Trophoblast cell (in vitro differentiated cells and primary cell): ENCODE measurements around the gene ATM.
"Not testable (repeated sequence)": the region's sequence is repeated elsewhere in the genome, so short reads cannot be mapped to it uniquely, and the experiment has no call there.

Experiments used
- DNase-seq, 2 donors: peaks; one replicate each; pipeline ENCODE4 v3.0.0-alpha.2; 2016
- H2AFZ ChIP-seq: 2 replicates; pipeline ENCODE4 v1.6.1; 2013; ENCODE audit warnings: low read length, moderate library complexity, mild to moderate bottlenecking; ENCODE audit not compliant: insufficient read depth, poor library complexity
- H2AK5ac ChIP-seq: 2 replicates; pipeline ENCODE4 v1.6.1; 2013; ENCODE audit warnings: mild to moderate bottlenecking, low read length
- H2BK120ac ChIP-seq: 2 replicates; pipeline ENCODE4 v1.6.1; 2013; ENCODE audit warnings: low read length, mild to moderate bottlenecking, moderate library complexity; ENCODE audit not compliant: insufficient read depth, poor library complexity
- H2BK12ac ChIP-seq: 2 replicates; pipeline ENCODE4 v1.6.1; 2013; ENCODE audit warnings: mild to moderate bottlenecking, low read length, moderate library complexity
- H2BK5ac ChIP-seq: 2 replicates; pipeline ENCODE4 v1.6.1; 2013; ENCODE audit warnings: low read length, low read depth, moderate library complexity, mild to moderate bottlenecking; ENCODE audit not compliant: poor library complexity
- H3K14ac ChIP-seq: 2 replicates; pipeline ENCODE4 v1.6.1; 2013; ENCODE audit warnings: mild to moderate bottlenecking, low read length
- H3K18ac ChIP-seq: 2 replicates; pipeline ENCODE4 v1.6.1; 2013; ENCODE audit warnings: mild to moderate bottlenecking, low read length
- H3K23ac ChIP-seq: 2 replicates; pipeline ENCODE4 v1.6.1; 2013; ENCODE audit warnings: low read length
- H3K27ac ChIP-seq: 2 replicates; pipeline ENCODE4 v1.5.1; 2013; ENCODE audit warnings: low read depth, mild to moderate bottlenecking, inconsistent platforms, low read length, moderate library complexity
- H3K27me3 ChIP-seq: 2 replicates; pipeline ENCODE4 v1.6.1; 2013; ENCODE audit warnings: inconsistent platforms, mild to moderate bottlenecking, low read length, moderate library complexity; ENCODE audit not compliant: insufficient read depth
- H3K36me3 ChIP-seq, 2 experiments: 1 replicate in 1 of 2; 2 replicates in 1 of 2; pipeline ENCODE4 v1.6.1; 2013; ENCODE audit warnings: low read length in 2 of 2, mild to moderate bottlenecking in 2 of 2, moderate library complexity in 1 of 2; ENCODE audit not compliant: insufficient read depth in 2 of 2, control insufficient read depth in 1 of 2
- H3K4ac ChIP-seq: 2 replicates; pipeline ENCODE4 v1.6.1; 2013; ENCODE audit warnings: low read depth, mild to moderate bottlenecking, low read length, moderate library complexity
- H3K4me1 ChIP-seq, 2 experiments: 1 replicate in 1 of 2; 2 replicates in 1 of 2; pipeline ENCODE4 v1.6.1; 2013; ENCODE audit warnings: low read length in 2 of 2, mild to moderate bottlenecking in 2 of 2, moderate library complexity in 1 of 2; ENCODE audit not compliant: insufficient read depth in 2 of 2, control insufficient read depth in 1 of 2
- H3K4me2 ChIP-seq: 2 replicates; pipeline ENCODE4 v1.6.1; 2013; ENCODE audit warnings: inconsistent platforms, mild to moderate bottlenecking, low read length, moderate library complexity
- H3K4me3 ChIP-seq: 2 replicates; pipeline ENCODE4 v1.5.1; 2013; ENCODE audit warnings: mild to moderate bottlenecking, low read depth, low read length, inconsistent platforms
- H3K79me1 ChIP-seq: one replicate; pipeline ENCODE4 v1.6.1; 2013; ENCODE audit warnings: low read length
- H3K79me2 ChIP-seq: 2 replicates; pipeline ENCODE4 v1.6.1; 2013; ENCODE audit warnings: low read length, mild to moderate bottlenecking; ENCODE audit not compliant: control insufficient read depth, insufficient read depth, poor library complexity
- H3K9ac ChIP-seq: 2 replicates; pipeline ENCODE4 v1.6.1; 2013; ENCODE audit warnings: mild to moderate bottlenecking, low read length
- H3K9me3 ChIP-seq: 2 replicates; pipeline ENCODE4 v1.6.1; 2013; ENCODE audit warnings: low read depth, mild to moderate bottlenecking, control low read depth, inconsistent platforms, low read length; ENCODE audit not compliant: insufficient read depth
- H4K12ac ChIP-seq: 2 replicates; pipeline ENCODE4 v1.6.1; 2013; ENCODE audit warnings: low read depth, mild to moderate bottlenecking, low read length, moderate library complexity
- H4K8ac ChIP-seq: 2 replicates; pipeline ENCODE4 v1.6.1; 2013; ENCODE audit warnings: low read depth, mild to moderate bottlenecking, low read length, moderate library complexity
- H4K91ac ChIP-seq: one replicate; pipeline ENCODE4 v1.6.1; 2013; ENCODE audit warnings: low read depth, mild to moderate bottlenecking, low read length, moderate library complexity
- WGBS: extraction: QIAGEN DNeasy Blood & Tissue Kit; methylation state at CpG from one replicate; pipeline ENCODE4 v1.1.7; 2013; ENCODE audit warnings: missing lambda C conversion rate; ENCODE audit not compliant: insufficient read length, insufficient coverage; ENCODE audit errors: extremely low coverage; 5-methylcytosine and 5-hydroxymethylcytosine counted together

The ATM gene

GRCh38 chr11:108403052-108403451 lies 180.2 kb downstream of the ATM start:
- Histone ChIP-seq H3K4ac (no peak overlapping the region), H3K9ac (no peak overlapping the region), H2BK12ac (no peak overlapping the region), H4K8ac (no peak overlapping the region), H2BK120ac (no peak overlapping the region), H3K4me2 (no peak overlapping the region), H2AK5ac (no peak overlapping the region), H2AFZ (no peak overlapping the region), H2BK5ac (no peak overlapping the region), H3K27ac (no peak overlapping the region), H4K12ac (no peak overlapping the region), H3K4me3 (no peak overlapping the region), H3K9me3 (no peaks in the 10 kb centered on the region), H3K36me3 (no peaks in the 10 kb centered on the region), H3K4me1 (no peaks in the 10 kb centered on the region), H4K91ac (no peak overlapping the region), H3K23ac (no peak overlapping the region), H3K14ac (no peak overlapping the region), H3K79me2 (no peaks in the 10 kb centered on the region), H3K79me1 (no peaks in the 10 kb centered on the region), H3K18ac (no peak overlapping the region), H3K27me3 (no peaks in the 10 kb centered on the region)
- WGBS: no CpG with 5 or more reads among the region's 1 CpG
- DNase-seq: no peak

- no CpG with 5 or more reads among the region's 1 CpG for WGBS
These were observed 182.8 kb downstream of the ATM start for GRCh38 chr11:108405706-108406105.

GRCh38 chr11:108414958-108415357 lies 192.1 kb downstream of the ATM start:
- Histone ChIP-seq H3K27me3 (no peaks in the 10 kb centered on the region), H3K23ac (no peak overlapping the region), H3K4me3 (no peak overlapping the region), H4K8ac (no peak overlapping the region), H3K4me1 (no peaks in the 10 kb centered on the region), H3K27ac (no peak overlapping the region), H2AK5ac (no peak overlapping the region), H3K9me3 (no peaks in the 10 kb centered on the region), H4K91ac (no peak overlapping the region), H3K18ac (no peak overlapping the region), H2AFZ (no peak overlapping the region), H3K14ac (no peak overlapping the region), H2BK120ac (no peak overlapping the region), H2BK5ac (no peak overlapping the region), H4K12ac (no peak overlapping the region), H3K9ac (no peak overlapping the region), H3K4me2 (no peak overlapping the region), H3K4ac (no peak overlapping the region), H3K79me2 (no peaks in the 10 kb centered on the region), H2BK12ac (no peak overlapping the region), H3K36me3 (no peaks in the 10 kb centered on the region), H3K79me1 (no peaks in the 10 kb centered on the region)
- no peak for DNase-seq

More at GRCh38 chr11:108405706-108406105, 182.8 kb downstream of the ATM start:
- no peak overlapping the region for H3K27ac ChIP-seq
- no peak overlapping the region for H2BK5ac ChIP-seq
- no peak overlapping the region for H3K14ac ChIP-seq
- DNase-seq: no peak
- no peaks in the 10 kb centered on the region for H3K36me3 ChIP-seq
- no peak overlapping the region for H3K4me3 ChIP-seq
- no peak overlapping the region for H2BK12ac ChIP-seq
- H3K79me1 ChIP-seq: no peaks in the 10 kb centered on the region
- H3K79me2 ChIP-seq: no peaks in the 10 kb centered on the region
- H2AFZ ChIP-seq: no peak overlapping the region
- H4K91ac ChIP-seq: no peak overlapping the region
- no peak overlapping the region for H3K4ac ChIP-seq
- H3K18ac ChIP-seq: no peak overlapping the region
- H3K9me3 ChIP-seq: no peaks in the 10 kb centered on the region
- no peak overlapping the region for H3K23ac ChIP-seq
- H2BK120ac ChIP-seq: no peak overlapping the region
- no peak overlapping the region for H4K8ac ChIP-seq
- H3K9ac ChIP-seq: no peak overlapping the region
- H3K4me2 ChIP-seq: no peak overlapping the region
- no peaks in the 10 kb centered on the region for H3K4me1 ChIP-seq
- H2AK5ac ChIP-seq: no peak overlapping the region
- H3K27me3 ChIP-seq: no peaks in the 10 kb centered on the region
- no peak overlapping the region for H4K12ac ChIP-seq

GRCh38 chr11:108417551-108417950 lies 194.7 kb downstream of the ATM start:
- not testable (repeated sequence) for H3K14ac ChIP-seq, H3K27me3 ChIP-seq, H3K79me2 ChIP-seq, H3K4me1 ChIP-seq, H4K8ac ChIP-seq, H3K27ac ChIP-seq, H4K91ac ChIP-seq, H3K9me3 ChIP-seq, H3K4ac ChIP-seq, H3K9ac ChIP-seq, H3K18ac ChIP-seq, H3K4me3 ChIP-seq, H3K36me3 ChIP-seq, H2BK12ac ChIP-seq, H2BK5ac ChIP-seq, H2AK5ac ChIP-seq, H4K12ac ChIP-seq, H2BK120ac ChIP-seq, H3K79me1 ChIP-seq, H3K23ac ChIP-seq, H3K4me2 ChIP-seq, H2AFZ ChIP-seq
- DNase-seq: peak; percentile 29 to 59
- no CpG with 5 or more reads among the region's 2 CpGs for WGBS
